NK-92 (cell line): ENCODE results near the gene CCDC92.
"Not testable (repeated sequence)": the region's sequence is repeated elsewhere in the genome, so short reads cannot be mapped to it uniquely, and the experiment has no call there.

Experiments used
- DNase-seq: peaks from one replicate; lab custom pipeline; 2025; ENCODE audit not compliant: unreplicated experiment; lab: John Stamatoyannopoulos, UW

CCDC92 gene

GRCh38 chr12:123911672-123912409 lies 60.8 kb downstream of the CCDC92 start:
- not testable (repeated sequence) for DNase-seq

DNA sequence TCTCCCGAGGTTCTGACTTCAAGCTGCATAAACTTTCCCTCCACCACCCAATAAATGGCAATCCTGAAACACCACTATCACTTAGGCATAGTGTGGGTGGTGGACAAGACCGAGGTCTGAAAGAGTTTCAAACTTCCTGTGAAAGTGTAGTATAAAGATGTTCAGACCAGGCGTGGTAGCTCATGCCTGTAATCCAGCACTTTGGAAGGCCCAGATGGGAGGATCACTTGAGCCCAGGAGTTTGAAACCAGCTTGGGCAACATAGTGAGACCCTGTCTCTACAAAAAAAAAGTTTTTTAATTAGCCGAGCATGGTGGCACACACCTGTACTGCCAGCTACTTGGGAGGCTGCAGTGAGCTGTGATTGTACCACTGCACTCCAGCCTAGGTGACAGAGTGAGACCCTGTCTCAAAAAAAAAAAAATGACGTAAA lies 61.9 kb downstream of the CCDC92 start:
- no peak for DNase-seq

DNA sequence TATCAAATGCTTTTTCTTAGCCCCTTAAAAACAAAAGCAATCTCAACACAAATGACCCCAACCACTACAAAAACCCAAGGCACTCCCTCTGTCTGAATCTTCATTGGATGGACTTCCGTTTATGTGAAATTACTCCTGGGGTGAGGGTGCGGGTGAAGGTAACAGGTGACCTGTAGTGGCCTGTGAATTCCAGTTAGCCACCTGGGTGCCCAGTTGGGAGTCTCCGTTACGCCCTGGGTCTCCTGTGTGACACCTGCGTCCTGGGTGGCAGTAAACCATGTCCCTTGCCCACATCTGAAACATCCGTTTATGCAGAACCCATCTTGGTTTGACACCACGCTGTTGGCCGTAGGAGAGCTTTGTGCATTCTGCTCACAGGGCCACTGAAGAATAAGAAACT lies 62.6 kb downstream of the CCDC92 start:
- DNase-seq: no peak

DNA sequence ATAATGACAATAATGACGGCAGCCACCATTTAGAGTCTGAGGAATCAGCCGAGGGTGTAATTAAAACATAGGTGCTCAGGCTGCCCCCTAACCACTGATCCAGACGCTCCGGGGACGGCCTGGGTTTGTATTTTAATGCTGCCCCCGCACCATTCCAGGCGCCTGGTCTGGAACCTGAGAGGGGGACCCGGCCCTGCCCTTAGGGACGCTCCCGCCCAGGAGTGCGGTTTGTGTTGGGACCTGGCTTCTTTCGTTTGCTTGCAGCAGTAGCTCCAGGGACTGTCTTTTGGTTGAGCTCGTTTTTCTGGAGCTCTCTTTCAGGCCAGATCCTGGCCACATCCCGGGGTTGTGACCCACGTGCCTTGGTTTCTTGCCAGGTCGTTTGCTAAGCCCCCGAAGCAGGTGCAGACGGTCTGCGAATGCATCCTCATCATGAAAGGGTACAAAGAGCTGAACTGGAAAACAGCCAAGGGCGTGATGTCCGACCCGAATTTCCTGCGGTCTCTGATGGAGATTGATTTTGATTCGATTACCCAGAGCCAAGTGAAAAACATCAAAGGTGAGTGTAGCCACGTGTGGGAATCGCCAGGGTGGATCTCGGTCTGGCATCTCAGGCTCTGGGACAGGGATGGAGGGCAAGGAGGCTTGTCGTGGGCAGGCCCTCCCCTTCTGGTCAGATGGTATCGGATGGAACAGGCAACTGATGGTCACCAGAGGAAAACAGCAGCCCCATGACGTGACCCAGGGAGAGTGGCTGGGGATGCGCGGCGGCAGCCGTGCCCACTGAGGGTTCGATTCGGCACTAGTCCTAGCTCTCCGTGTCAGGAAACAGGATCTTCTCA lies 63.5 kb downstream of the CCDC92 start:
- no peak for DNase-seq

DNA sequence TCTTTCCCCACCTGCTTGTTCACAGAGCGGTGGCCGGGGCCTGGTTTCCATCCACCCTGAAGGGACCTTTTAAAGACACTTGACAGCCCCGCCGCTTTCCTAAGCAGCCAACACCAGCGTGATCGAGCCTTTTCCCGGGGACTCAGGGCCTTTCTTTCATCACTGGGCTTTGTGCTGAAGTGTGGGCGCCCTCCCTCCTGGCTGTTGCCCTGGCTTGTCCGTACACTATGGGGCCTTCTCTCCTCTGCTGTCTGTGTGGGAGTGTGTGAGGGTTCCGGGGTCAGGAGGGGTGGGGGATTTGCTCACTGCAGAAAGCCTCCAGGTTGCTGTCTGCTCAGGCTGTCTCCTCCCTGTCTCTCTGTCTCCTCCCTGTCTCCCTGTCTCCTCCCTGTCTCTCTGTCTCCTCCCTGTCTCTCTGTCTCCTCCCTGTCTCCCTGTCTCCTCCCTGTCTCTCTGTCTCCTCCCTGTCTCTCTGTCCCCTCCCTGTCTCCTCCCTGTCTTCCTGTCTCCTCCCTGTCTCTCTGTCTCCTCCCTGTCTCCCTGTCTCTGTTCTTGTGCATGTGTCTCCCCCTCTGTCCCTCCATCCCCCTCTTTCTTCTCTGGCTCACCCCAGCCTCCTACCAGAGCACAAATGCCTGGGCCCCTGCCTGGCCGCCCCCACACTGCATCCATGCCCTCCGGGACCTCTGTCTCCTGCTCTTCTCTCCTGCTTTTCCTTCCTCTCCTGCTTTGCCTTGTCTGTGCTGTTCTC lies 64.7 kb downstream of the CCDC92 start:
- no peak for DNase-seq

- DNase-seq: no peak
Observed at GRCh38 chr12:123906711-123907420, 65.8 kb downstream of the CCDC92 start.

- no peak for DNase-seq
Observed at GRCh38 chr12:123905319-123905925, 67.2 kb downstream of the CCDC92 start.

DNA sequence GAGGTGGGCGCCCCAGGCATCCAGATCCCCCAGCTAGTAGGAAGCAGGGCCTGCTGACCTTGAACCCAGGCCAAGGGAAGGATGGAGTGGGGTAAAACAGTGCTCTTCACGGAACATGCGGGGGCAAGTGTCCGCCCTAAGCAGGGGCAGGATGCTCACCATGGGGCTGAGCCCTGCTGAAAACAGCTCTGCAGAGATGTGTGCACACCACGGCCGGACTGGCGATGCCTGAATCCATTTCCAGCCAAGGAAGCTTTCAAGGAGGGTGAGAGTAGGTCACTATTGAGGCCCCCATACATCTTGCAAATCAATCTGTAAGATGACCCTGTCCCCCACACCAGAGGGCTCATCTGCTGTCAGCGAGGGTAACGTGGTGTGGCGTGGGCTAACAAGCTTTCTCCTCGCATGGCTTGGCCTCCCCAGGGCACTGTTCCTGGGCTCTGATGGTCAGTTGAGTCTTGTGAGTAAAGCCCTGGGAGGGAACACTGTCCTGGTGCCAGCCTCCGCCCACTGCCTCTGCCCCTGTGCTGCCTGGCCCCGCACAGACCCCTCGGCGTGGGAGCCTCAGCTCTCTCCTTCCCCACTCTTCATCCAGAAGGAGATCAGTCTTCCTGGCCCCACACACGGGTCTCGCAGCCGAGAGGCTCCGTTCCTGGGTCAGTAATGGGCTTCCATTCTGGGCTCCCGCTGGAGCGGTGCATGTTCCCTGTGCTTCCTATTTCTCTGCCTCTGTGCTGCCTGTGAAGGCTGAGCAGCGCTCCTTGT lies 69.1 kb downstream of the CCDC92 start:
- no peak for DNase-seq

- DNase-seq: no peak
Observed at GRCh38 chr12:123902821-123903220, 69.8 kb downstream of the CCDC92 start.

DNA sequence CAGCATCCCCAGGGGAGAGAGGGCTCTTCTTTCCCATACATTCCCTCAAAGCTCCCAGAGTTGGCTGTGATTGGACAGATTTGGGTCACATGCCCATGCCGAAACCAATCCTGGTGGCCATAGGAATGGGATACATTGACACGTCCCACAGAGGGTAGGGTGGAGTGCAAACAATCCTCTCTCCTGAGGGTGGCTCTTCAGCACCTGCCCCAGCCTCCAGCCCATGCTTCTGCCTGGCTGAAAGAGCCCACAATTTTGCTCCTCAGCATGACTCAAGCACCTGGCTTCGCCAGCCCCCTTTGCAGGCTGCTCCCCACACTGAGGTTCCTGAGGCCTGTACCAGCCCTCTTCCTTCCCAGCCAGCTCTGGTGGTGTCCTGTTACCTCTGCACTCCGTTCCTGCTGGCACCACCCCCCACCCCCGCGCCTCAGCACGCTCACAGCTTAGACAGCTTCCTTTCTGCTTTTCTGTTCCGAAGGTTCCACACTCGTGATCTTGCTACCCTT lies 71.7 kb downstream of the CCDC92 start:
- DNase-seq: no peak

- DNase-seq: no peak
Observed at GRCh38 chr12:123899368-123899767, 73.3 kb downstream of the CCDC92 start.

GRCh38 chr12:123898673-123899072 lies 74.0 kb downstream of the CCDC92 start:
- no peak for DNase-seq

GRCh38 chr12:123897221-123897620 lies 75.4 kb downstream of the CCDC92 start:
- no peak for DNase-seq

DNA sequence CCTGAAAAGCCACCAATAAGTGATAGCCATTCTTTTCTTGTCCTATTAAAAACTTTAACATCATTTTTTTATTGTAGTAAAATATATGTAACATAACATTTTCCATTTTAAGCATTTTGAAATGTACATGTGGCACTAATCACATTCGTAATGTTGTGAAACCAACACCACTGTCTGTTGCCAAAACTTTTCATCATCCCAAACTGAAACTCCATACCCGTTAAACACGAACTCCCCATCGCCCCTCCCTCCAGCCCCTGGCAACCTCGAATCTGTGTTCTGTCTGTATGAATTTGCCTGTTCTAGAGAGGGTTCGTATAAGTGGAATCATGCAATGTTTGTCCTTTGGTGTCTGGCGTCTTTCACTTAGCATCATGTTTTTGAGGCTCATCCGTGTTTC lies 75.9 kb downstream of the CCDC92 start:
- DNase-seq: no peak

DNA sequence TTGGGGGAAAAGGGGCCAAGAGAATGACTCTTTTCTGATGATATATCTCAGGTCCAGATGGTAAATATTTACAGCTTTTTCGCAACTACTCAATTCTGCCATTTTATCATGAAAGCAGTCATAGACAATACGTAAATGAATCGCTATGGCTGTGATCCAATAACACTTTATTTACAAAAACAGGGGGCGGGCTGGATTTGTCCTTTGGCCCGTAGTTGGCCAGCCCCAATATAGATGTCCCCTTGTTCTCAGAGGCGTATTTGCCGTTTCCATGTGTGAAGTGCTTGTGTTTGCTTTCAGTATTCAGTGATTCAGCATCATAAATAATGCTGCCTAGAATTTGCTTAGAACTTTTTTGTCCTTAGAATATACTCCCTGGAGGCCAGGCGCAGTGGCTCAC lies 77.2 kb downstream of the CCDC92 start:
- DNase-seq: no peak

DNA sequence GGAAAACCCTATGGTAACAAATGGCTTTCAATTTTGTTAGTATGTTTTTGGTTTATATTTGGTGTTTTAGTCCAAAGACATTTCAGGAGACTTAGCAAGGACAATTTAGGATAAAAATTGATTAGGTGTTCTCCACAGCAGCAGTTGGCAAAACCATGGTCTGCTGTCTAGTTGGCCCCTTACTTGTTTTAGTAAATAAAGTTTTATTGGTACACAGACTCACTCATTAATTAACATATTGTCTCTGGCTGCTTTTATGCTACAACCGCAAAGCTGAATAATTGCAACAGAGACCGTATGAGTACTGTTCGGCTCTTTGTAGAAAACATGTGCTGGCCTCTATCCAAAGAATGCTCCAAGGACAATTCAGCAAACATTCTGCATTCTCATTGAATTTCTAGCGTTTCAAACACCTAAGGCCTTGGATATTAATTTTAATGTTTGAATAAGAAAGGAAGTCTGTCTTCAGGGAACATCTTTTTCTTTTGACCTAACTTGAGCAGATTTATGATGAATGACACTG lies 77.7 kb downstream of the CCDC92 start:
- no peak for DNase-seq

- DNase-seq: no peak
Observed at GRCh38 chr12:123893276-123893675, 79.4 kb downstream of the CCDC92 start.

DNA sequence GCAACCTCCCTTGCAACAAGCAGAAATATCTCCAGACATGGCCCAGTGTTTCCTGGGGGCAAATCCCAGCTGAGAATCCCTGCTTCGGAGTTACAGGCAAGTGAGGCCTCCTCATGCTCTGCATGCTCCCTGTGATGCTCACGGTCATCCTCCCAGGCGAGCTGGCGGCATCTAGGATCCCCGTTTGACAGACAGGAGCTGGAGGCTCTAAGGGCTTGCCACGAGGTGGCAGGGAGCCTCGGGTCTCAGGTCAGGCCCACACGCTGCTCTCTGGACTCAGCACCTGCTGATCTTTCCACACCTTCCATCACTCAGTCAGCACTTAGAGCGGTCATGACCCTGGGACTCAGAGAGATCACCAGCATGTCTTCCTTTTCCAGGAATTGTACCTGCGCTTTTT lies 79.8 kb downstream of the CCDC92 start:
- no peak for DNase-seq

- no peak for DNase-seq
Observed at GRCh38 chr12:123892180-123892559, 80.5 kb downstream of the CCDC92 start.
